Peyer's patch (tissue), 4 donors: ENCODE data around the gene CACNA2D1.

ENCODE experiments used
- CTCF ChIP-seq, 6 experiments: fragments of 450-650 bp in 4 of 6; fragments of 200-600 bp in 2 of 6; sonication (generic) in 1 of 6; IDR thresholded peaks; one replicate each; pipeline ENCODE4 v1.5.1; 2017 to 2019; ENCODE audit warnings: antibody characterized with exemption in 6 of 6, mild to moderate bottlenecking in 3 of 6, moderate library complexity in 1 of 6
- POLR2A ChIP-seq, 2 donors: fragments of 450-650 bp; IDR thresholded peaks; one replicate each; pipeline ENCODE4 v1.5.1; 2017; ENCODE audit warnings: antibody characterized with exemption in 2 of 2, mild to moderate bottlenecking in 2 of 2, moderate library complexity in 2 of 2

- TF ChIP-seq CTCF (IDR thresholded peaks at IDR 0.05) = no peak
- TF ChIP-seq POLR2A (IDR thresholded peaks at IDR 0.05) = no peak
Observed at GRCh38 chr7:82270870-82271269, 172.7 kb downstream of the CACNA2D1 start.
